HepG2 (cell line): ENCODE measurements around the gene SERINC2. TPM values are rescaled to one million over a fixed set of nuclear protein-coding genes. Genes with fewer than 3 reads are reported as not detected.

Experiments
- ASH2L ChIP-seq: fragments of 300-600, 200-600 bp; sonication (generic); IDR thresholded peaks from 2 replicates; pipeline ENCODE4 v1.7.0; 2017; ENCODE audit warnings: low read depth, mild to moderate bottlenecking, moderate library complexity, mixed read lengths, low read length; ENCODE audit not compliant: insufficient read length
- ERF ChIP-seq: IDR thresholded peaks from 2 replicates; pipeline ENCODE4 v1.6.1; 2018; ENCODE audit warnings: missing biosample characterization, missing genetic modification reagents
- IKZF4 ChIP-seq: sonication (generic); formaldehyde crosslinking; IDR thresholded peaks from 2 replicates; pipeline ENCODE4 v1.5.1; 2020; ENCODE audit warnings: borderline replicate concordance, mild to moderate bottlenecking, low read depth, missing genetic modification reagents; ENCODE audit errors: not compliant biosample characterization
- ZBTB38 ChIP-seq: sonication (generic); formaldehyde crosslinking; IDR thresholded peaks from 2 replicates; pipeline ENCODE4 v1.5.1; 2020; ENCODE audit warnings: mild to moderate bottlenecking, missing genetic modification reagents
- ZFY ChIP-seq: sonication (generic); formaldehyde crosslinking; IDR thresholded peaks from 2 replicates; pipeline ENCODE4 v1.4.0; 2020; ENCODE audit warnings: missing genetic modification reagents
- ZNF879 ChIP-seq: sonication (generic); formaldehyde crosslinking; IDR thresholded peaks from 2 replicates; pipeline ENCODE4 v1.8.1; 2023; ENCODE audit warnings: missing genetic modification reagents
- polyA plus RNA-seq, 8 experiments: library from polyadenylated mRNA; depleted of rRNA in 3 of 8; stranded (reverse) in 7 of 8; unstranded in 1 of 8; fragments of >200 nt; fragmentation: Illumina TruSeq in 4 of 8; extraction: Trizol in 4 of 8; gene quantifications; 2 replicates each; pipeline versions ENCODE4 v1.2.1 to v1.2.3, GENCODE V29; 2011 to 2016; ENCODE audit warnings: low read depth in 4 of 8, missing spikeins in 1 of 8, mixed read lengths in 1 of 8; ENCODE audit not compliant: insufficient read depth in 1 of 8
- total RNA-seq, 5 experiments: library from RNA; depleted of rRNA; stranded (reverse); fragments of >200 nt; fragmentation: Illumina TruSeq; extraction: Trizol; gene quantifications; 2 replicates each; pipeline ENCODE4 v1.2.3, GENCODE V29; 2016; ENCODE audit warnings: low read depth in 1 of 5
- TF ChIP-seq, protein P1 (sequence below), 2 experiments: sonication (generic) in 1 of 2; formaldehyde crosslinking in 1 of 2; IDR thresholded peaks; 2 replicates each; pipeline versions ENCODE4 v1.4.0 to v1.6.1; 2016 to 2020; ENCODE audit warnings: borderline replicate concordance in 1 of 2, low read depth in 1 of 2, mild to moderate bottlenecking in 1 of 2, missing genetic modification reagents in 1 of 2
- TF ChIP-seq, protein P2 (sequence below): conservative IDR thresholded peaks from 2 replicates; pipeline ENCODE4 v1.6.1; 2018; ENCODE audit warnings: missing genetic modification reagents
- TF ChIP-seq, protein P3 (sequence below): IDR thresholded peaks from 2 replicates; pipeline ENCODE4 v1.6.1; 2016; ENCODE audit warnings: missing compliant biosample characterization, missing genetic modification reagents, borderline replicate concordance
- TF ChIP-seq, protein P4 (sequence below): sonication (generic); formaldehyde crosslinking; IDR thresholded peaks from 2 replicates; pipeline ENCODE4 v1.4.0; 2020; ENCODE audit warnings: missing genetic modification reagents

The SERINC2 gene
- total and polyA plus RNA-seq, 2 of the 13 experiments (the other 11 are each of a cell fraction or from before 2014, with no cell fraction given), result 4.8 to 126 TPM

DNA sequence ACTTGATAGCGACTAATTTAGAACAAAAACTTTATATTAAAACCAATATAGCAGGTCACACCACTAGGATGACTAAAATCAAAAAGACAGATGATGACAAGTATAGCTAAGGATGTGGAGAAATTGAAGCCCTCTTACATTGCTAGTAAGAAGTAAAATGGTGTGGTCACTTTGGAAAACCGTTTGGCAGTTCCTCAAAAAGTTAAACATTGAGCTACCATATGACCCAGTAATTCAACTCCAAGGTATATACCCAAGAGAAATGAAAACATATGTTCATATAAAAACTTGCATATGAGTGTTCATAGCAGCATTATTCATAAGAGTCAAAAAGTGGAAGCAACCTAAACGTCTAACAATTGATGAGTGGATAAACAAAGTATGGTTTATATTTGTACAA lies 13.0 kb upstream of the SERINC2 start (continued):
- TF ChIP-seq, protein P1, sequence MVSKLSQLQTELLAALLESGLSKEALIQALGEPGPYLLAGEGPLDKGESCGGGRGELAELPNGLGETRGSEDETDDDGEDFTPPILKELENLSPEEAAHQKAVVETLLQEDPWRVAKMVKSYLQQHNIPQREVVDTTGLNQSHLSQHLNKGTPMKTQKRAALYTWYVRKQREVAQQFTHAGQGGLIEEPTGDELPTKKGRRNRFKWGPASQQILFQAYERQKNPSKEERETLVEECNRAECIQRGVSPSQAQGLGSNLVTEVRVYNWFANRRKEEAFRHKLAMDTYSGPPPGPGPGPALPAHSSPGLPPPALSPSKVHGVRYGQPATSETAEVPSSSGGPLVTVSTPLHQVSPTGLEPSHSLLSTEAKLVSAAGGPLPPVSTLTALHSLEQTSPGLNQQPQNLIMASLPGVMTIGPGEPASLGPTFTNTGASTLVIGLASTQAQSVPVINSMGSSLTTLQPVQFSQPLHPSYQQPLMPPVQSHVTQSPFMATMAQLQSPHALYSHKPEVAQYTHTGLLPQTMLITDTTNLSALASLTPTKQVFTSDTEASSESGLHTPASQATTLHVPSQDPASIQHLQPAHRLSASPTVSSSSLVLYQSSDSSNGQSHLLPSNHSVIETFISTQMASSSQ (IDR thresholded peaks at IDR 0.05; ENCODE audit: low read depth), result no peak
- TF ChIP-seq, protein P1 (CRISPR knock-in tag; IDR thresholded peaks at IDR 0.05; ENCODE audit: borderline replicate concordance), result no peak
- TF ChIP-seq IKZF4 (CRISPR knock-in tag) (no peak), ERF (CRISPR knock-in tag) (no peak), ASH2L (no peak), ZFY (CRISPR knock-in tag) (no peak), ZBTB38 (CRISPR knock-in tag) (no peak), ZNF879 (CRISPR knock-in tag) (no peak)
- TF ChIP-seq, protein P2, sequence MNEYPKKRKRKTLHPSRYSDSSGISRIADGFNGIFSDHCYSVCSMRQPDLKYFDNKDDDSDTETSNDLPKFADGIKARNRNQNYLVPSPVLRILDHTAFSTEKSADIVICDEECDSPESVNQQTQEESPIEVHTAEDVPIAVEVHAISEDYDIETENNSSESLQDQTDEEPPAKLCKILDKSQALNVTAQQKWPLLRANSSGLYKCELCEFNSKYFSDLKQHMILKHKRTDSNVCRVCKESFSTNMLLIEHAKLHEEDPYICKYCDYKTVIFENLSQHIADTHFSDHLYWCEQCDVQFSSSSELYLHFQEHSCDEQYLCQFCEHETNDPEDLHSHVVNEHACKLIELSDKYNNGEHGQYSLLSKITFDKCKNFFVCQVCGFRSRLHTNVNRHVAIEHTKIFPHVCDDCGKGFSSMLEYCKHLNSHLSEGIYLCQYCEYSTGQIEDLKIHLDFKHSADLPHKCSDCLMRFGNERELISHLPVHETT (CRISPR knock-in tag), result no peak
- TF ChIP-seq, protein P3, sequence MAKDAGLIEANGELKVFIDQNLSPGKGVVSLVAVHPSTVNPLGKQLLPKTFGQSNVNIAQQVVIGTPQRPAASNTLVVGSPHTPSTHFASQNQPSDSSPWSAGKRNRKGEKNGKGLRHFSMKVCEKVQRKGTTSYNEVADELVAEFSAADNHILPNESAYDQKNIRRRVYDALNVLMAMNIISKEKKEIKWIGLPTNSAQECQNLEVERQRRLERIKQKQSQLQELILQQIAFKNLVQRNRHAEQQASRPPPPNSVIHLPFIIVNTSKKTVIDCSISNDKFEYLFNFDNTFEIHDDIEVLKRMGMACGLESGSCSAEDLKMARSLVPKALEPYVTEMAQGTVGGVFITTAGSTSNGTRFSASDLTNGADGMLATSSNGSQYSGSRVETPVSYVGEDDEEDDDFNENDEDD, result no peak
- TF ChIP-seq, protein P4, sequence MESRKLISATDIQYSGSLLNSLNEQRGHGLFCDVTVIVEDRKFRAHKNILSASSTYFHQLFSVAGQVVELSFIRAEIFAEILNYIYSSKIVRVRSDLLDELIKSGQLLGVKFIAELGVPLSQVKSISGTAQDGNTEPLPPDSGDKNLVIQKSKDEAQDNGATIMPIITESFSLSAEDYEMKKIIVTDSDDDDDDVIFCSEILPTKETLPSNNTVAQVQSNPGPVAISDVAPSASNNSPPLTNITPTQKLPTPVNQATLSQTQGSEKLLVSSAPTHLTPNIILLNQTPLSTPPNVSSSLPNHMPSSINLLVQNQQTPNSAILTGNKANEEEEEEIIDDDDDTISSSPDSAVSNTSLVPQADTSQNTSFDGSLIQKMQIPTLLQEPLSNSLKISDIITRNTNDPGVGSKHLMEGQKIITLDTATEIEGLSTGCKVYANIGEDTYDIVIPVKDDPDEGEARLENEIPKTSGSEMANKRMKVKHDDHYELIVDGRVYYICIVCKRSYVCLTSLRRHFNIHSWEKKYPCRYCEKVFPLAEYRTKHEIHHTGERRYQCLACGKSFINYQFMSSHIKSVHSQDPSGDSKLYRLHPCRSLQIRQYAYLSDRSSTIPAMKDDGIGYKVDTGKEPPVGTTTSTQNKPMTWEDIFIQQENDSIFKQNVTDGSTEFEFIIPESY, result no peak
